H1 (cell line): ENCODE results near the gene GPC6. TPM values are rescaled to one million over a fixed set of nuclear protein-coding genes. Genes with fewer than 3 reads are reported as not detected.

Experiments
- CTCF ChIA-PET: fragments of 300-600 bp; sonication (Branson Sonifier 250); formaldehyde crosslinking; loops from one replicate; lab custom pipeline; 2021; ENCODE audit not compliant: partially characterized antibody; lab: Charles Lee
- POLR2A ChIA-PET: fragments of 300-600 bp; sonication (Branson Sonifier 250); formaldehyde crosslinking; loops from one replicate; lab custom pipeline; 2021; ENCODE audit warnings: inconsistent platforms; ENCODE audit not compliant: partially characterized antibody; lab: Charles Lee
- DNase-seq, 2 experiments: peaks; one replicate each; pipeline versions ENCODE4 v3.0.0 to v3.0.0-alpha.2; 2010 to 2022; ENCODE audit warnings: low spot score in 2 of 2, low read depth in 1 of 2, mixed read lengths in 1 of 2
- FAIRE-seq: peaks from 2 replicates; lab custom pipeline; 2011; peaks lifted over from hg19 to GRCh38; lab: Jason Lieb, UNC
- H2AFZ ChIP-seq: 2 replicates; pipeline ENCODE4 v1.8.1; 2012; ENCODE audit warnings: low read length, inconsistent platforms
- H2AK5ac ChIP-seq: 2 replicates; pipeline ENCODE4 v1.6.1; 2013; ENCODE audit warnings: low read depth, low read length
- H2BK120ac ChIP-seq: replicated peaks from 2 replicates; pipeline ENCODE3; 2013; ENCODE audit warnings: low read depth, low read length, inconsistent platforms
- H2BK12ac ChIP-seq: 2 replicates; pipeline ENCODE4 v1.6.1; 2013; ENCODE audit warnings: low read depth, low read length
- H2BK15ac ChIP-seq: 2 replicates; pipeline ENCODE4 v1.6.1; 2013; ENCODE audit warnings: low read length
- H2BK20ac ChIP-seq: 2 replicates; pipeline ENCODE4 v1.6.1; 2013; ENCODE audit warnings: low read length
- H2BK5ac ChIP-seq: 2 replicates; pipeline ENCODE4 v1.6.1; 2013; ENCODE audit warnings: low read depth, low read length
- H3K14ac ChIP-seq: 2 replicates; pipeline ENCODE4 v1.6.1; 2013; ENCODE audit warnings: inconsistent platforms; ENCODE audit not compliant: insufficient read length
- H3K18ac ChIP-seq: 2 replicates; pipeline ENCODE4 v1.6.1; 2013; ENCODE audit warnings: low read length; ENCODE audit errors: extremely low read depth
- H3K23ac ChIP-seq: 2 replicates; pipeline ENCODE4 v1.6.1; 2013; ENCODE audit warnings: inconsistent platforms; ENCODE audit not compliant: insufficient read length
- H3K23me2 ChIP-seq: 2 replicates; pipeline ENCODE4 v1.6.1; 2013; ENCODE audit warnings: low read depth, low read length
- H3K27ac ChIP-seq: 2 replicates; pipeline ENCODE4 v1.6.1; 2011; ENCODE audit warnings: low read depth, low read length, inconsistent platforms
- H3K27me3 ChIP-seq, 4 experiments: replicated peaks in 1 of 4; 1 replicate in 1 of 4; 2 replicates in 3 of 4; pipeline versions ENCODE4 v1.6.1 to v1.8.1; 2011 to 2013; ENCODE audit warnings: low read length in 3 of 4, mild to moderate bottlenecking in 3 of 4, inconsistent platforms in 2 of 4, mixed read lengths in 2 of 4, moderate library complexity in 1 of 4; ENCODE audit not compliant: control insufficient read depth in 3 of 4, insufficient read depth in 3 of 4; ENCODE audit errors: extremely low read depth in 1 of 4
- H3K36me3 ChIP-seq, 4 experiments: 2 replicates each; pipeline versions ENCODE4 v1.6.1 to v1.8.1; 2011 to 2013; ENCODE audit warnings: mild to moderate bottlenecking in 4 of 4, low read length in 3 of 4, moderate library complexity in 2 of 4, control low read depth in 1 of 4, inconsistent platforms in 1 of 4; ENCODE audit not compliant: insufficient read depth in 4 of 4, control insufficient read depth in 2 of 4
- H3K4ac ChIP-seq: replicated peaks from 2 replicates; pipeline ENCODE3; 2013; ENCODE audit warnings: low read length, low read depth, mixed read lengths, inconsistent platforms; ENCODE audit not compliant: insufficient read length
- H3K4me1 ChIP-seq, 4 experiments: replicated peaks in 1 of 4; 1 replicate in 1 of 4; 2 replicates in 3 of 4; pipeline versions ENCODE4 v1.6.1 to v1.8.1; 2011 to 2013; ENCODE audit warnings: low read length in 3 of 4, inconsistent platforms in 2 of 4, mixed read lengths in 1 of 4; ENCODE audit not compliant: insufficient read depth in 4 of 4, control insufficient read depth in 3 of 4
- H3K4me2 ChIP-seq, 2 experiments: 2 replicates each; pipeline versions ENCODE4 v1.6.1 to v1.8.1; 2011 to 2013; ENCODE audit warnings: low read depth in 2 of 2, low read length in 2 of 2, control low read depth in 1 of 2, inconsistent platforms in 1 of 2, mild to moderate bottlenecking in 1 of 2; ENCODE audit not compliant: insufficient read depth in 1 of 2
- H3K4me3 ChIP-seq, 4 experiments: fragments of 200-600, 300-600 bp in 1 of 4; sonication (generic), shearing (Covaris generic), sonication (Bioruptor Twin) in 1 of 4; 2 replicates each; pipeline versions ENCODE4 v1.5.1 to v1.8.1; 2011 to 2016; ENCODE audit warnings: low read length in 4 of 4, low read depth in 3 of 4, control low read depth in 2 of 4, inconsistent platforms in 2 of 4, mild to moderate bottlenecking in 2 of 4, mixed read lengths in 1 of 4, moderate library complexity in 1 of 4; ENCODE audit not compliant: insufficient read depth in 2 of 4; ENCODE audit errors: extremely low read depth in 1 of 4
- H3K56ac ChIP-seq: replicated peaks from 2 replicates; pipeline ENCODE3; 2013; ENCODE audit warnings: low read depth, mild to moderate bottlenecking, mixed read lengths, low read length, inconsistent platforms; ENCODE audit not compliant: insufficient read length
- H3K79me1 ChIP-seq: 2 replicates; pipeline ENCODE4 v1.6.1; 2013; ENCODE audit warnings: low read depth, low read length, control low read depth
- H3K79me2 ChIP-seq, 2 experiments: 2 replicates each; pipeline versions ENCODE4 v1.6.1 to v1.8.1; 2012 to 2013; ENCODE audit warnings: low read length in 2 of 2, mild to moderate bottlenecking in 2 of 2, inconsistent platforms in 1 of 2; ENCODE audit not compliant: insufficient read depth in 2 of 2, control insufficient read depth in 1 of 2
- H3K9ac ChIP-seq, 4 experiments: replicated peaks in 1 of 4; 1 replicate in 1 of 4; 2 replicates in 3 of 4; pipeline versions ENCODE4 v1.6.1 to v1.8.1; 2011 to 2013; ENCODE audit warnings: low read depth in 3 of 4, low read length in 3 of 4, control low read depth in 2 of 4, mild to moderate bottlenecking in 2 of 4, moderate library complexity in 2 of 4, inconsistent platforms in 1 of 4; ENCODE audit errors: extremely low read depth in 1 of 4
- H3K9me3 ChIP-seq, 2 experiments: 2 replicates each; pipeline versions ENCODE4 v1.6.1 to v1.8.1; 2012 to 2013; ENCODE audit warnings: mild to moderate bottlenecking in 2 of 2, moderate library complexity in 2 of 2, control low read depth in 1 of 2, inconsistent platforms in 1 of 2, low read depth in 1 of 2, low read length in 1 of 2, mixed read lengths in 1 of 2; ENCODE audit not compliant: insufficient read depth in 2 of 2
- H4K20me1 ChIP-seq, 2 experiments: replicated peaks in 1 of 2; 2 replicates each; pipeline versions ENCODE3 to v1.8.1; 2011 to 2013; ENCODE audit warnings: inconsistent platforms in 2 of 2, low read length in 2 of 2, mild to moderate bottlenecking in 1 of 2; ENCODE audit not compliant: insufficient read depth in 2 of 2, control insufficient read depth in 1 of 2
- H4K5ac ChIP-seq: 2 replicates; pipeline ENCODE4 v1.6.1; 2013; ENCODE audit warnings: low read length, low read depth, mixed read lengths, inconsistent platforms; ENCODE audit not compliant: insufficient read length
- H4K8ac ChIP-seq: 2 replicates; pipeline ENCODE4 v1.8.0; 2013; ENCODE audit warnings: mild to moderate bottlenecking, moderate library complexity, low read length, inconsistent platforms; ENCODE audit not compliant: insufficient read depth; ENCODE audit errors: extremely low read depth
- H4K91ac ChIP-seq: replicated peaks from 2 replicates; pipeline ENCODE3; 2013; ENCODE audit warnings: low read length, mixed read lengths, inconsistent platforms; ENCODE audit not compliant: insufficient read length
- HDAC6 ChIP-seq: IDR thresholded peaks from one replicate; pipeline ENCODE4 v1.7.1; 2012; ENCODE audit warnings: low read depth, mild to moderate bottlenecking, inconsistent platforms, low read length, moderate library complexity
- WGBS, 2 experiments: shearing (Covaris generic) in 1 of 2; methylation state at CpG; one replicate each; pipeline versions ENCODE4 v1.1.6 to v1.1.7; 2013 to 2015; ENCODE audit warnings: low lambda C conversion rate in 2 of 2, mixed read lengths in 2 of 2, inconsistent platforms in 1 of 2, low coverage in 1 of 2, missing lambda C conversion rate in 1 of 2; ENCODE audit not compliant: insufficient replicate concordance in 2 of 2, insufficient coverage in 1 of 2, insufficient read length in 1 of 2; ENCODE audit errors: extremely low coverage in 1 of 2, missing lambda C conversion rate in 1 of 2; 5-methylcytosine and 5-hydroxymethylcytosine counted together
- polyA plus RNA-seq, 7 experiments: library from polyadenylated mRNA; depleted of rRNA in 3 of 7; stranded (reverse) in 5 of 7; unstranded in 2 of 7; fragments of >200 nt in 5 of 7; fragments of 200-250 nt in 2 of 7; gene quantifications; 1 replicate in 5 of 7; 2 replicates in 1 of 7; 4 replicates in 1 of 7; pipeline versions ENCODE4 v1.2.1 to v1.2.3, GENCODE V29; 2011 to 2013; ENCODE audit warnings: missing spikeins in 2 of 7, mixed read lengths in 2 of 7
- total RNA-seq: library from RNA; stranded (reverse); fragmentation: NEBNext Ultra II Directional; extraction: Animal tissue kit (Norgen Biotek cat#: 25700); gene quantifications from 2 replicates; pipeline ENCODE4 v1.2.1, GENCODE V29; 2021

The GPC6 gene
- total and polyA plus RNA-seq, 2 of the 8 experiments (the other 6 are each of a cell fraction or from before 2014, with no cell fraction given), result 5.4 to 12.0 TPM

- Histone ChIP-seq H3K36me3 (no peaks in the 10 kb centered on the region), H3K9me3 (no peaks in the 10 kb centered on the region), H3K4me2 (no peak overlapping the region), H3K9ac (no peak overlapping the region), H3K79me1 (no peaks in the 10 kb centered on the region), H2AFZ (no peak overlapping the region), H4K91ac (no peak overlapping the region), H3K14ac (no peak overlapping the region), H4K5ac (no peak overlapping the region), H3K79me2 (no peaks in the 10 kb centered on the region), H2BK5ac (no peak overlapping the region), H3K4me1 (no peaks in the 10 kb centered on the region), H4K20me1 (no peaks in the 10 kb centered on the region), H2BK20ac (no peak overlapping the region), H3K4me3 (no peak overlapping the region), H3K18ac (no peak overlapping the region), H2BK120ac (no peak overlapping the region), H4K8ac (no peak overlapping the region), H3K27ac (no peak overlapping the region), H3K23ac (no peak overlapping the region), H3K4ac (no peak overlapping the region), H3K27me3 (no peaks in the 10 kb centered on the region), H2BK12ac (no peak overlapping the region), H3K56ac (no peak overlapping the region), H2BK15ac (no peak overlapping the region), H3K23me2 (no peaks in the 10 kb centered on the region), H2AK5ac (no peak overlapping the region)
- ChIA-PET POLR2A (no interaction called here), CTCF (no interaction called here)
- WGBS, 2 experiments, result 87% methylated on average over 6 of the region's 6 CpGs; no CpG with 5 or more reads in 1 of the 2 experiments
- no peak for TF ChIP-seq HDAC6
- FAIRE-seq (no peak), DNase-seq (no peak)
Observed at GRCh38 chr13:93882086-93882651, 655.6 kb downstream of the GPC6 start.
